KMS-11 (cell line): ENCODE results near the gene IGFBPL1.

Source experiments
- H2AFZ ChIP-seq: fragments of 200-600 bp; sonication (generic); 2 replicates; pipeline ENCODE4 v1.6.1; 2016; ENCODE audit warnings: antibody characterized with exemption, mixed run types, low read depth
- H3K27ac ChIP-seq: fragments of 200-600 bp; sonication (generic); 2 replicates; pipeline ENCODE4 v1.6.1; 2016; ENCODE audit warnings: mild to moderate bottlenecking, mixed run types
- H3K27me3 ChIP-seq: fragments of 200-600 bp; sonication (generic); 2 replicates; pipeline ENCODE4 v1.6.1; 2017; ENCODE audit warnings: mild to moderate bottlenecking, low read depth, mixed run types, moderate library complexity; ENCODE audit not compliant: insufficient read depth
- H3K36me3 ChIP-seq: fragments of 200-600 bp; sonication (generic); 2 replicates; pipeline ENCODE4 v1.6.1; 2017; ENCODE audit warnings: mild to moderate bottlenecking, mixed run types; ENCODE audit not compliant: insufficient read depth
- H3K4me1 ChIP-seq: fragments of 200-600 bp; sonication (generic); 2 replicates; pipeline ENCODE4 v1.6.1; 2016; ENCODE audit warnings: mild to moderate bottlenecking, low read depth, mixed run types; ENCODE audit not compliant: poor library complexity, severe bottlenecking
- H3K4me2 ChIP-seq: fragments of 200-600 bp; sonication (generic); 2 replicates; pipeline ENCODE4 v1.7.0; 2016; ENCODE audit warnings: mild to moderate bottlenecking, mixed run types
- H3K4me3 ChIP-seq: fragments of 200-600 bp; sonication (generic); IDR thresholded peaks from 2 replicates; pipeline ENCODE4 v1.6.1; 2017; ENCODE audit warnings: low read depth, low read length, mixed read lengths; ENCODE audit not compliant: insufficient read depth
- H3K79me2 ChIP-seq: fragments of 200-600 bp; sonication (generic); 2 replicates; pipeline ENCODE4 v1.6.1; 2016; ENCODE audit warnings: low read depth, mixed run types; ENCODE audit not compliant: insufficient read depth
- H3K9ac ChIP-seq: fragments of 200-600 bp; sonication (generic); 2 replicates; pipeline ENCODE4 v1.6.1; 2016; ENCODE audit warnings: mild to moderate bottlenecking, mixed run types
- H4K20me1 ChIP-seq: fragments of 200-600 bp; sonication (generic); 2 replicates; pipeline ENCODE4 v1.6.1; 2016; ENCODE audit warnings: mild to moderate bottlenecking, mixed run types; ENCODE audit not compliant: insufficient read depth
- TF ChIP-seq, protein P1 (sequence below): fragments of 200-600 bp; sonication (generic); conservative IDR thresholded peaks from 2 replicates; pipeline ENCODE4 v1.6.1; 2017; ENCODE audit warnings: low read depth, mild to moderate bottlenecking, antibody characterized with exemption, low read length, moderate library complexity, mixed read lengths

Gene IGFBPL1

DNA sequence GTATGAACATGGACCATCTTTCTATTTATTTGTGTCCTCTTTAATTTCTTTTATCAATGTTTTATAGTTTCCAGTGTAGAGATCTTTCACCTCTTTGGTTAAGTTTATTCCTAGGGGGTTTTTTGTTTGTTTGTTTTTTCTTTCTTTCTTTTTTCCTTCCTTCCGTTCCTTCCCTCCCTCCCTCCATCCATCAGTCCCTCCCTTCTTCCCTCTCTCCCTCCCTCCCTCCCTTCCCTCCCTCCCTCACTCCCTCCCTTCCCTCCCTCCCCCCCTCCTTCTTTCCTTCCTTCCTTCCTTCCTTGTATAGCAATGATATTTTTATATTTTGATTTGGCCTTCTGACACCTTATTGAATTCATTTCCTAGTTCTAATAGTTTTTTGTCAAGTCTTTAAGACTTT is 23.4 kb upstream of the IGFBPL1 start:
- Histone ChIP-seq H2AFZ (no peak overlapping the region), H3K36me3 (no peaks in the 10 kb centered on the region), H3K4me2 (no peak overlapping the region), H3K27me3 (no peaks in the 10 kb centered on the region), H3K27ac (no peak overlapping the region), H3K9ac (no peak overlapping the region), H3K4me1 (no peaks in the 10 kb centered on the region), H3K4me3 (no peak overlapping the region), H4K20me1 (no peaks in the 10 kb centered on the region), H3K79me2 (no peaks in the 10 kb centered on the region)
- TF ChIP-seq, protein P1, sequence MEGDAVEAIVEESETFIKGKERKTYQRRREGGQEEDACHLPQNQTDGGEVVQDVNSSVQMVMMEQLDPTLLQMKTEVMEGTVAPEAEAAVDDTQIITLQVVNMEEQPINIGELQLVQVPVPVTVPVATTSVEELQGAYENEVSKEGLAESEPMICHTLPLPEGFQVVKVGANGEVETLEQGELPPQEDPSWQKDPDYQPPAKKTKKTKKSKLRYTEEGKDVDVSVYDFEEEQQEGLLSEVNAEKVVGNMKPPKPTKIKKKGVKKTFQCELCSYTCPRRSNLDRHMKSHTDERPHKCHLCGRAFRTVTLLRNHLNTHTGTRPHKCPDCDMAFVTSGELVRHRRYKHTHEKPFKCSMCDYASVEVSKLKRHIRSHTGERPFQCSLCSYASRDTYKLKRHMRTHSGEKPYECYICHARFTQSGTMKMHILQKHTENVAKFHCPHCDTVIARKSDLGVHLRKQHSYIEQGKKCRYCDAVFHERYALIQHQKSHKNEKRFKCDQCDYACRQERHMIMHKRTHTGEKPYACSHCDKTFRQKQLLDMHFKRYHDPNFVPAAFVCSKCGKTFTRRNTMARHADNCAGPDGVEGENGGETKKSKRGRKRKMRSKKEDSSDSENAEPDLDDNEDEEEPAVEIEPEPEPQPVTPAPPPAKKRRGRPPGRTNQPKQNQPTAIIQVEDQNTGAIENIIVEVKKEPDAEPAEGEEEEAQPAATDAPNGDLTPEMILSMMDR: no peak

DNA sequence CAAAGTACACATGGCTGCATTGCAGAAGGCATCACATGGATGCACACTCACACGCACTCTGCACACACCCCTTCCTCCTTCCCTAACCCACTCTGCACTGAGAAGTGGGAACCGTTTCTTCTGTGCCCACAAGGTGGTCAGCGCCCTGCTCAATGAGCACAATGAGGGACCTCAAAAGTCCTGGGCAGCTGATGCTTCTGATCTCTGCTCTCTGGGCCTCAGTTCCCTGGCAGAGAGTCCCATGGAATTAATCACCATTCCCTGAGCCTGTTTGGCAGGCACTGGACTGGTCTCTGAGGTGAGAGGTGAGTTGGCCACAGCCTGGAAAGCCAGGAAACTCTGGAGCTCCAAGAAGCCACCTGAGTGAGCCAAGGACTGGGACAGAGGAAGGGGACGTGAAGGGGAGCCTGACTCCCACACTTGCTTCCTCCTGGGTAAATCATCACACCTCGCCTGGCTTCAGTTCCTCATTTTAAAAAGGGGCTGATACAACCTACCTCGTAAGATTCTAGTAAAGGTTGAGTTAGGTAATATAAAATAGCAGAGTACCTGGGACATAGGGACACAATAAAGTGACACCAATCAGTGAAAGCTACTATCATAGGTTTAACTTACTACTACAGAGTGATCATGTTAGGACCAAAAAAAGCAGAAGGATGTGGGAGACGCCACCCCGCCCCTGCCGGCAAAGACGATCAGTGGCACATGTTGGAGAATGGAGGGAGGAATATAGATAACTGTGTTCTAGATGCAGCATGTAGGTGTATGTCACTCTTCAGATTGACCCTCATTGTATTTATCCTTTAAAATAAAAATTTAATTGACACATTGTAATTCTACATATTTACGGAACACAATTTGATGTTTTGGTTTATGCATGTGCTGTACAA is 21.1 kb upstream of the IGFBPL1 start:
- Histone ChIP-seq H3K4me1 (no peaks in the 10 kb centered on the region), H3K27me3 (no peaks in the 10 kb centered on the region), H3K79me2 (no peaks in the 10 kb centered on the region), H3K27ac (no peak overlapping the region), H3K36me3 (no peaks in the 10 kb centered on the region), H4K20me1 (no peaks in the 10 kb centered on the region), H3K4me2 (no peak overlapping the region), H3K4me3 (no peak overlapping the region), H2AFZ (no peak overlapping the region), H3K9ac (no peak overlapping the region)
- TF ChIP-seq, protein P1: no peak

DNA sequence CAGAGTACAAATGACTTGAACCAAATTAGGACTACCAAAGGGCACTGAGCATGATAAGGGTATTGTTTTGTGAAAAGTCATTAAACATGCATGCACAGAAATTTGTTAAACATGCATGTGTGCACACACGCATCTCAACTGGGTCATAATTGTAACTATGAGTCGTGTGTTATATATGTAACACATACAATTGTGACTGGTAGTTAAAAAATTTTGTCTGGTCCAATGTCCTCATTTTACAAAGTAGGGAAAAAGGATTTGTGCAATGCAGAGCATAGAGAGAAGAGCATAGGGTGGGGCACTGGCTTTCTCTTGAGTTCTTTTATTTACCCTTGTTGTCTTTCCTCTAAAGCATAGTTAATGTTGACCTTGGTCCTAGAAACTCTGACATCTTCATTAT is 19.3 kb upstream of the IGFBPL1 start:
- Histone ChIP-seq H3K9ac (no peak overlapping the region), H3K79me2 (no peaks in the 10 kb centered on the region), H3K4me2 (no peak overlapping the region), H2AFZ (no peak overlapping the region), H3K36me3 (no peaks in the 10 kb centered on the region), H4K20me1 (no peaks in the 10 kb centered on the region), H3K4me3 (no peak overlapping the region), H3K27ac (no peak overlapping the region), H3K27me3 (no peaks in the 10 kb centered on the region), H3K4me1 (no peaks in the 10 kb centered on the region)
- TF ChIP-seq, protein P1: no peak

DNA sequence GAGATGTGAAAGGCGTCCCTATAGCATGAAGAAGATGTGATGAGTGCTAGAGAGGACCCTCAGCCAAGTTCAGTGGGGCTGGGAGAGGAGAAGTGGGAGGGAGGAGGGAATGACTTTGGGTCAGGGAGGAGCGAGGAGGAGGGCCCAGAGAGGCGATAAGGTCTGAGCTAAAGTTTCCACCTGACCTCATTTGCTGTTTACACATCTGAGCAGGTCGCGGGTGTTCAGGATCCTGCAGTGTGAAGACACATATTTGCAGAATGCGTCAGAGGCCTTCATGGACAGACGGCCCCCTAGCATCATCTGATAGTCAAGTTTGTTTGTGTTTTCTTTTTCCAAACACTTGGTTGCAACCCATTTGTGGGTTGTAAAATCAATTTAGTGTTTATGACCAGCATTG is 18.9 kb upstream of the IGFBPL1 start:
- Histone ChIP-seq H3K27ac (no peak overlapping the region), H3K4me2 (no peak overlapping the region), H3K36me3 (no peaks in the 10 kb centered on the region), H3K27me3 (no peaks in the 10 kb centered on the region), H4K20me1 (no peaks in the 10 kb centered on the region), H3K4me1 (no peaks in the 10 kb centered on the region), H3K79me2 (no peaks in the 10 kb centered on the region), H3K4me3 (no peak overlapping the region), H2AFZ (no peak overlapping the region), H3K9ac (no peak overlapping the region)
- TF ChIP-seq, protein P1: no peak
